HepG2 (cell line): ENCODE results near the gene PPRC1. TPM values are rescaled to one million over a fixed set of nuclear protein-coding genes. Genes with fewer than 3 reads are reported as not detected.

Experiments
- HOXA5 ChIP-seq: sonication (generic); formaldehyde crosslinking; IDR thresholded peaks from 2 replicates; pipeline ENCODE4 v1.4.0; 2020; ENCODE audit warnings: missing genetic modification reagents
- NCOA5 ChIP-seq: sonication (generic); formaldehyde crosslinking; IDR thresholded peaks from 2 replicates; pipeline ENCODE4 v1.4.0; 2020; ENCODE audit warnings: missing genetic modification reagents
- PCBP1 ChIP-seq: fragments of 200-400 bp; formaldehyde crosslinking; IDR thresholded peaks from 2 replicates; pipeline ENCODE4 v1.6.1; 2017; ENCODE audit warnings: mild to moderate bottlenecking, low read depth, low read length, borderline replicate concordance
- RARA ChIP-seq: IDR thresholded peaks from 2 replicates; pipeline ENCODE4 v1.6.1; 2016; ENCODE audit warnings: missing genetic modification reagents, missing compliant biosample characterization
- RORA ChIP-seq: sonication (generic); formaldehyde crosslinking; IDR thresholded peaks from 2 replicates; pipeline ENCODE4 v1.5.0; 2020; ENCODE audit warnings: mild to moderate bottlenecking, missing genetic modification reagents, moderate library complexity
- SAFB2 ChIP-seq: sonication (generic); formaldehyde crosslinking; IDR thresholded peaks from 2 replicates; pipeline ENCODE4 v1.5.1; 2020; ENCODE audit warnings: missing genetic modification reagents, low read depth, mild to moderate bottlenecking, borderline replicate concordance
- SSRP1 ChIP-seq: IDR thresholded peaks from 2 replicates; pipeline ENCODE4 v1.6.1; 2016; ENCODE audit warnings: control low read depth
- U2AF1 ChIP-seq: fragments of 200-400 bp; formaldehyde crosslinking; optimal IDR thresholded peaks from 2 replicates; pipeline ENCODE3; 2017; ENCODE audit warnings: mild to moderate bottlenecking, low read depth, low read length
- ZFP82 ChIP-seq: sonication (generic); formaldehyde crosslinking; IDR thresholded peaks from 2 replicates; pipeline ENCODE4 v1.5.1; 2020; ENCODE audit warnings: mild to moderate bottlenecking, missing genetic modification reagents, borderline replicate concordance
- ZNF24 ChIP-seq: fragments of 450-650 bp; IDR thresholded peaks from 2 replicates; pipeline ENCODE4 v1.6.1; 2017; ENCODE audit warnings: antibody characterized with exemption, mild to moderate bottlenecking
- ZNF333 ChIP-seq: sonication (generic); formaldehyde crosslinking; IDR thresholded peaks from 2 replicates; pipeline ENCODE4 v1.4.0; 2020; ENCODE audit warnings: mild to moderate bottlenecking, missing genetic modification reagents, borderline replicate concordance
- ZNF367 ChIP-seq: sonication (generic); formaldehyde crosslinking; IDR thresholded peaks from 2 replicates; pipeline ENCODE4 v1.4.0; 2020; ENCODE audit warnings: missing genetic modification reagents, borderline replicate concordance
- ZNF543 ChIP-seq: sonication (generic); formaldehyde crosslinking; IDR thresholded peaks from 2 replicates; pipeline ENCODE4 v1.4.0; 2020; ENCODE audit warnings: mild to moderate bottlenecking, missing genetic modification reagents
- polyA plus RNA-seq, 8 experiments: library from polyadenylated mRNA; depleted of rRNA in 3 of 8; stranded (reverse) in 7 of 8; unstranded in 1 of 8; fragments of >200 nt; fragmentation: Illumina TruSeq in 4 of 8; extraction: Trizol in 4 of 8; gene quantifications; 2 replicates each; pipeline versions ENCODE4 v1.2.1 to v1.2.3, GENCODE V29; 2011 to 2016; ENCODE audit warnings: low read depth in 4 of 8, missing spikeins in 1 of 8, mixed read lengths in 1 of 8; ENCODE audit not compliant: insufficient read depth in 1 of 8
- total RNA-seq, 5 experiments: library from RNA; depleted of rRNA; stranded (reverse); fragments of >200 nt; fragmentation: Illumina TruSeq; extraction: Trizol; gene quantifications; 2 replicates each; pipeline ENCODE4 v1.2.3, GENCODE V29; 2016; ENCODE audit warnings: low read depth in 1 of 5
- TF ChIP-seq, protein P1 (sequence below): sonication (generic); formaldehyde crosslinking; IDR thresholded peaks from 2 replicates; pipeline ENCODE4 v1.9.0; 2022; ENCODE audit warnings: low read depth, missing genetic modification reagents
- TF ChIP-seq, protein P2 (sequence below): sonication (generic); formaldehyde crosslinking; IDR thresholded peaks from 2 replicates; pipeline ENCODE4 v1.4.0; 2020; ENCODE audit warnings: missing genetic modification reagents
- TF ChIP-seq, protein P3 (sequence below), 2 experiments: IDR thresholded peaks; 2 replicates each; pipeline ENCODE4 v1.6.1; 2011 to 2012; ENCODE audit warnings: low read length in 2 of 2, borderline replicate concordance in 1 of 2, low read depth in 1 of 2, mild to moderate bottlenecking in 1 of 2, moderate library complexity in 1 of 2
- TF ChIP-seq, protein P4 (sequence below): sonication (generic); formaldehyde crosslinking; IDR thresholded peaks from 2 replicates; pipeline ENCODE4 v1.8.0; 2022; ENCODE audit warnings: missing genetic modification reagents, low read depth, mild to moderate bottlenecking, borderline replicate concordance
- TF ChIP-seq, protein P5 (sequence below): sonication (generic); formaldehyde crosslinking; IDR thresholded peaks from 2 replicates; pipeline ENCODE4 v1.8.1; 2023; ENCODE audit warnings: mild to moderate bottlenecking, missing genetic modification reagents

PPRC1 gene
- total and polyA plus RNA-seq, 2 of the 13 experiments (the other 11 are each of a cell fraction or from before 2014, with no cell fraction given), result 18.7 to 24.2 TPM

DNA sequence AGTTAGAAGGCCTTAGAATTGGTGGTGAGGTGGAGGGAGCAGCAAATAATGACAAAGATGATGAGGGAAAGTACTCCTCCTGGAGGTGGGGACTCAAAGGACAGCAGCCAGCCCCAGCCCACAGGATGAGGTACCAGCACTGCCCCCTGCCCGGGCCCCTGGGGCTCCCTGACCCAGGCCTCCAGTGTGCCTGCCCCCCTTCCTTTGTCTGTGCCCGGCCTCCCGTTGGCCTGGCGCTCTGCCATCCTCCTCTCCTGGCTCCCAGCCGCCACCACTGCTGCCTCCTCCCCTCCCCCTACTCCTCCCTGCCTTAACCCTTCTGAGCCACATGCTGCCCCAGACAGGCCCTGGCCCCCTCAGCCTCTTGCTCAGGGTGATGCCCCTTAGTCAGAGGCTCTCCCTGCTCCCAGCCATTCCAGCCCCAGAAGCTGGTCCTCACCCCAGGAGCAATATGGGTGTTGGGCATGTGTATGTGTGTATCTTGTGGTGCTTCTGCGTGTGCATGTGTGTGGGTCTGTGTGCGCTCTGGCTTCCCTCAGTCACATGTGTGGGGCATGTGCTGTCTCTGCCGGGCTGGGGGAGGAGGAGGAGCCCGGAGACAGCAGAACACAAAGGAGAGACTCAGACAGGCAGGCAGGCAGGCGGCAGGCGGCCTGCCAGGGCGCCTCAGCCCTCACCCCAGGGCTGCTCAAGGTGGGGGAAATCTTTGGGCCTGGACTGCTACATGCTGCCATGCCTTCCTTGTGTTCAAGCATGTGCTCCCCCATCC is 15.3 kb upstream of the PPRC1 start (continued):
- TF ChIP-seq, protein P1, sequence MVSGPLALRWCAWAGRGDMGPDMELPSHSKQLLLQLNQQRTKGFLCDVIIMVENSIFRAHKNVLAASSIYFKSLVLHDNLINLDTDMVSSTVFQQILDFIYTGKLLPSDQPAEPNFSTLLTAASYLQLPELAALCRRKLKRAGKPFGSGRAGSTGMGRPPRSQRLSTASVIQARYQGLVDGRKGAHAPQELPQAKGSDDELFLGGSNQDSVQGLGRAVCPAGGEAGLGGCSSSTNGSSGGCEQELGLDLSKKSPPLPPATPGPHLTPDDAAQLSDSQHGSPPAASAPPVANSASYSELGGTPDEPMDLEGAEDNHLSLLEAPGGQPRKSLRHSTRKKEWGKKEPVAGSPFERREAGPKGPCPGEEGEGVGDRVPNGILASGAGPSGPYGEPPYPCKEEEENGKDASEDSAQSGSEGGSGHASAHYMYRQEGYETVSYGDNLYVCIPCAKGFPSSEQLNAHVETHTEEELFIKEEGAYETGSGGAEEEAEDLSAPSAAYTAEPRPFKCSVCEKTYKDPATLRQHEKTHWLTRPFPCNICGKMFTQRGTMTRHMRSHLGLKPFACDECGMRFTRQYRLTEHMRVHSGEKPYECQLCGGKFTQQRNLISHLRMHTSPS (CRISPR knock-in tag), result peak; percentile 90
- TF ChIP-seq PCBP1 (0 out of 2 replicates have a peak, but pooled peaks have one; percentile 55), ZNF543 (no peak), SSRP1 (CRISPR knock-in tag) (0 out of 2 replicates have a peak, but pooled peaks have one; percentile 72), HOXA5 (CRISPR knock-in tag) (peak; percentile 52; the same call in 1 of the 2 replicates), RORA (CRISPR knock-in tag) (no peak), U2AF1 (peak; percentile 32), ZNF24 (no peak), RARA (CRISPR knock-in tag) (peak; percentile 16; the same call in 1 of the 2 replicates), SAFB2 (no peak), ZFP82 (CRISPR knock-in tag) (no peak), NCOA5 (CRISPR knock-in tag) (no peak), ZNF367 (CRISPR knock-in tag) (no peak), ZNF333 (CRISPR knock-in tag) (no peak)
- TF ChIP-seq, protein P2, sequence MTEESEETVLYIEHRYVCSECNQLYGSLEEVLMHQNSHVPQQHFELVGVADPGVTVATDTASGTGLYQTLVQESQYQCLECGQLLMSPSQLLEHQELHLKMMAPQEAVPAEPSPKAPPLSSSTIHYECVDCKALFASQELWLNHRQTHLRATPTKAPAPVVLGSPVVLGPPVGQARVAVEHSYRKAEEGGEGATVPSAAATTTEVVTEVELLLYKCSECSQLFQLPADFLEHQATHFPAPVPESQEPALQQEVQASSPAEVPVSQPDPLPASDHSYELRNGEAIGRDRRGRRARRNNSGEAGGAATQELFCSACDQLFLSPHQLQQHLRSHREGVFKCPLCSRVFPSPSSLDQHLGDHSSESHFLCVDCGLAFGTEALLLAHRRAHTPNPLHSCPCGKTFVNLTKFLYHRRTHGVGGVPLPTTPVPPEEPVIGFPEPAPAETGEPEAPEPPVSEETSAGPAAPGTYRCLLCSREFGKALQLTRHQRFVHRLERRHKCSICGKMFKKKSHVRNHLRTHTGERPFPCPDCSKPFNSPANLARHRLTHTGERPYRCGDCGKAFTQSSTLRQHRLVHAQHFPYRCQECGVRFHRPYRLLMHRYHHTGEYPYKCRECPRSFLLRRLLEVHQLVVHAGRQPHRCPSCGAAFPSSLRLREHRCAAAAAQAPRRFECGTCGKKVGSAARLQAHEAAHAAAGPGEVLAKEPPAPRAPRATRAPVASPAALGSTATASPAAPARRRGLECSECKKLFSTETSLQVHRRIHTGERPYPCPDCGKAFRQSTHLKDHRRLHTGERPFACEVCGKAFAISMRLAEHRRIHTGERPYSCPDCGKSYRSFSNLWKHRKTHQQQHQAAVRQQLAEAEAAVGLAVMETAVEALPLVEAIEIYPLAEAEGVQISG (CRISPR knock-in tag), result peak; percentile 48
- TF ChIP-seq, protein P3, sequence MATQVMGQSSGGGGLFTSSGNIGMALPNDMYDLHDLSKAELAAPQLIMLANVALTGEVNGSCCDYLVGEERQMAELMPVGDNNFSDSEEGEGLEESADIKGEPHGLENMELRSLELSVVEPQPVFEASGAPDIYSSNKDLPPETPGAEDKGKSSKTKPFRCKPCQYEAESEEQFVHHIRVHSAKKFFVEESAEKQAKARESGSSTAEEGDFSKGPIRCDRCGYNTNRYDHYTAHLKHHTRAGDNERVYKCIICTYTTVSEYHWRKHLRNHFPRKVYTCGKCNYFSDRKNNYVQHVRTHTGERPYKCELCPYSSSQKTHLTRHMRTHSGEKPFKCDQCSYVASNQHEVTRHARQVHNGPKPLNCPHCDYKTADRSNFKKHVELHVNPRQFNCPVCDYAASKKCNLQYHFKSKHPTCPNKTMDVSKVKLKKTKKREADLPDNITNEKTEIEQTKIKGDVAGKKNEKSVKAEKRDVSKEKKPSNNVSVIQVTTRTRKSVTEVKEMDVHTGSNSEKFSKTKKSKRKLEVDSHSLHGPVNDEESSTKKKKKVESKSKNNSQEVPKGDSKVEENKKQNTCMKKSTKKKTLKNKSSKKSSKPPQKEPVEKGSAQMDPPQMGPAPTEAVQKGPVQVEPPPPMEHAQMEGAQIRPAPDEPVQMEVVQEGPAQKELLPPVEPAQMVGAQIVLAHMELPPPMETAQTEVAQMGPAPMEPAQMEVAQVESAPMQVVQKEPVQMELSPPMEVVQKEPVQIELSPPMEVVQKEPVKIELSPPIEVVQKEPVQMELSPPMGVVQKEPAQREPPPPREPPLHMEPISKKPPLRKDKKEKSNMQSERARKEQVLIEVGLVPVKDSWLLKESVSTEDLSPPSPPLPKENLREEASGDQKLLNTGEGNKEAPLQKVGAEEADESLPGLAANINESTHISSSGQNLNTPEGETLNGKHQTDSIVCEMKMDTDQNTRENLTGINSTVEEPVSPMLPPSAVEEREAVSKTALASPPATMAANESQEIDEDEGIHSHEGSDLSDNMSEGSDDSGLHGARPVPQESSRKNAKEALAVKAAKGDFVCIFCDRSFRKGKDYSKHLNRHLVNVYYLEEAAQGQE (IDR thresholded peaks at IDR 0.05; ENCODE audit: borderline replicate concordance in 1 of 2, low read depth in 1 of 2, low read length in 2 of 2), result no peak
- TF ChIP-seq, protein P4, sequence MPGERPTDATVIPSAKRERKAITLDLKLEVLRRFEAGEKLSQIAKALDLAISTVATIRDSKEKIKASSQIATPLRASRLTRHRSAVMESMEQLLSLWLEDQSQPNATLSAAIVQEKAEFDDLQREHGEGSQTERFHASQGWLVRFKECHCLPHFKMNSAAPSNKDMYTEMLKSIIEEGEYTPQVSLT, result no peak
- TF ChIP-seq, protein P5, sequence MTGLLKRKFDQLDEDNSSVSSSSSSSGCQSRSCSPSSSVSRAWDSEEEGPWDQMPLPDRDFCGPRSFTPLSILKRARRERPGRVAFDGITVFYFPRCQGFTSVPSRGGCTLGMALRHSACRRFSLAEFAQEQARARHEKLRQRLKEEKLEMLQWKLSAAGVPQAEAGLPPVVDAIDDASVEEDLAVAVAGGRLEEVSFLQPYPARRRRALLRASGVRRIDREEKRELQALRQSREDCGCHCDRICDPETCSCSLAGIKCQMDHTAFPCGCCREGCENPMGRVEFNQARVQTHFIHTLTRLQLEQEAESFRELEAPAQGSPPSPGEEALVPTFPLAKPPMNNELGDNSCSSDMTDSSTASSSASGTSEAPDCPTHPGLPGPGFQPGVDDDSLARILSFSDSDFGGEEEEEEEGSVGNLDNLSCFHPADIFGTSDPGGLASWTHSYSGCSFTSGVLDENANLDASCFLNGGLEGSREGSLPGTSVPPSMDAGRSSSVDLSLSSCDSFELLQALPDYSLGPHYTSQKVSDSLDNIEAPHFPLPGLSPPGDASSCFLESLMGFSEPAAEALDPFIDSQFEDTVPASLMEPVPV, result peak; percentile 55; the same call in 1 of the 2 replicates
